ENCODE data around the gene MYH7B.

MYH7B gene

DNA sequence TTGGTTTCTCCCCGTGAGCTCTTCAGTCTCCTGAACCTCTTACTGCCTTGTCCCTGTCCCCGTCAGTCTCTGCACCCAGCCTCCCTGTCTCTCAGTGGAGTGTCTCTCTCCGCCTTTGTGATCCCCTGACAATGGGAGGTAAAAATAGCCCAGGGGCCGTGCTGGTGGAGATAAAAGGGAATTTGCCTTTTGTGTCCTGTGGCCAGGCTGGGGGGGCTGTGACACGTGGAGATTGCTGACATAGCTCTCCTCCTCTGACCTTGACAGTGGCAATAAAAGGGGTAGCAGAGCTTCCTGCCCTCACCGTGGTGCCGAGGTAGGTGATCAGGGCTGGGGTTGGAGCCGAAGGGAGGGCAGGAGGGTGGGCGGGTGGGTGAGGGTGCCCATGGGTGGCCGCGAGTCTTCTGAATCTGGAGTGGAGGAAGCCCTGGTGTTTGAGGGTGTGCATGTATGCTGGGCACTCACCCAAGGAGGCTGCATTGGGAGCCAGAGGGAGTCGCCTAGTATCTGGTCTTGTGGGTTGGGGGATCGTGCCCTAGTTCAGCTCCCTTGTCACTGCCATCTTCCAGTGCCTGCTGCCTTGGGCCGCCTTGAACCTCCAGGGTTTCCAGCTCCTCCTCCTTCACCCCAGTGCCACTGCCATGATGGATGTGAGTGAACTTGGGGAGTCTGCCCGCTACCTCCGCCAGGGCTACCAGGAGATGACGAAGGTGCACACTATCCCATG lies 21.9 kb downstream of the MYH7B start:
- no peak for DNase-seq (ENCODE audit: low spot score)

DNA sequence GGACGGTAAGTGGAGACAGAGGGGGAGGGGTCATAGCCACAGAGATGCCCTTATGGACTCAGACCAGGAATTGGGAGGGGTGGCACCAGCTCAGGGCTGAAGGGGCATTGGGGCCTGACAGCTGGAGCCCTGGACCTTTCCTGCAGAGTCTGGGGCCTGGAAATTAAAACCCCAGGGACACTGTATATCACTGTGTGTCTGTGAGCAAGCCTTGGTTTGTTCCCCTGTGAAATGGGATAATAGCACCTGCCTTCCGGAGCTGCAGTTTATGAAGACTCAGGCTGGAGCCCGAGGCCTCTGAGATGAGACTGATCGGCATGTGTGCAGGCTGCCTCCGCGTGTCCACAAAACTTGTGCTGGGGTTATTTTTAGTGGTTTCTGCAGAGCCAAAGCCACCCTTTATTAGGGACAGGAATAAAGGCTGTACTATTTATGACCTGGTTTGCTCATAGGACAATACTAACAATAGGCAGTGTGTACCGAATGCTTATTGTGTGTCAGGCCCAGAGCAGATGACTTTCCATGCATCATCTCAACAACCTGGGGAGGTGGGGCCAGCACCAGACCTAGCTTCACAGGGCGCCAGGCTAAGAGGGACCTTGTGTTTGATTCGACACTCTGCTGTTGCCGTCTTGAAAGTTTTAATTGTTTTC lies 22.6 kb downstream of the MYH7B start:
- no peak for DNase-seq (ENCODE audit: low spot score)

DNA sequence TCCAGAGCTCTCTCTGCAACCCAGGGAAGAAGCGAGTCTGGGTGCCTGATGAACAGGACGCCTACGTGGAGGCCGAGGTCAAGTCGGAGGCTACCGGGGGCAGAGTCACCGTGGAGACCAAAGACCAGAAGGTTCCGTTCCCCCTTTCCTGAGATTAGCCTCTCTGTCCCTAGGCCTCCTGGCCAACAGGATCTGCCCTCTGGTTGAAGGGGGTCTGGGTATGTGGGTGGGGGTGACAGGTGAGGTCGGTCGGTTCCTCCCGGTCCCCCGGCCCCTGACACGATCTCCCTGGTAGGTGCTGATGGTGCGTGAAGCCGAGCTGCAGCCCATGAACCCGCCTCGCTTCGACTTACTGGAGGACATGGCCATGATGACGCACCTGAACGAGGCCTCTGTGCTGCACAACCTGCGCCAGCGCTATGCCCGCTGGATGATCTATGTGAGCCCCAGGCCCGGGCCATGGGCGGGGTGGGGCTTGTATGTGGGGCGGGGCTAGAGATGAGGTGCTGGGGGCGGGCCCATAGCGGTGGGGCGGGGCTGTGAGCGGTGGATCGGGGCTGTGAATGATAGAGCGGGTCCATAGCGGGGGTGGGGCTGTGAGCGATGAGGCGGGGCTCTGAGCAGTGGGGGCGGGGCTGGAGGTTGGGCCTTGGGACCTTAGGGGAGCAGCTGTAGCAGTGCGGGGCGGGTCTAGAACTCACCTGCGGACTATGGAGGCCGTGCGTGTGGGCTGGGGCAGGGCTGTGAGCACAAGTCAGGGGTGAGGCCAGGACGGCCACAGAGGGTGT lies 23.9 kb downstream of the MYH7B start:
- DNase-seq (ENCODE audit: low spot score) = no peak

DNA sequence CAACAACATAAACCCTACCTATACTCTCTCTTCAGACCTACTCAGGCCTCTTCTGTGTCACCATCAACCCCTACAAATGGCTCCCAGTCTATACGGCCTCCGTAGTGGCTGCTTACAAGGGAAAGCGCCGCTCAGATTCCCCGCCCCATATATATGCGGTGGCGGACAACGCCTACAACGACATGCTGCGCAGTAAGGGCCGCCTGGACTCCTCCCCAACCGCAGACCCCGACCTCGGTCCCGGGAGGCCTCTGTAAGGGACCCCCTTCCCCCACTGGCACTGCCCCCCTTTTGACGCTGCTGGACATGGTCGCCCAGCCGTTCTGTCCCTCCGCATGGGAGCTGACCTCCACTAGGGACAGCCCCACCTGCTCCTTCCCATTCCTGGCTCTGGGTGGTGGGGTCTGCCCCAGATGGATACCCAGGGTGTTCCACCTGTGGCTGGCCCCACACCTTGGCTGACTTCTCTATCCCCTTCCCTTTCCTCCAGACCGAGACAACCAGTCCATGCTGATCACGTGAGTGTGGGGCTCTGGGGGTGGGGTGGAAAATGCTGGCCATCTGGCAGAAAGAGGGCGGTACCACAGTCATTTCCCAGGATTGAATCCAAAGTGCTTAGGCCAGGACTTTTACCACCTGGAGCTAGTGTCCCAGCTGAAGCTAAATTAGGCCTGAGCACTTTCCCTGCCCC lies 25.0 kb downstream of the MYH7B start:
- DNase-seq (ENCODE audit: low spot score) = no peak

DNA sequence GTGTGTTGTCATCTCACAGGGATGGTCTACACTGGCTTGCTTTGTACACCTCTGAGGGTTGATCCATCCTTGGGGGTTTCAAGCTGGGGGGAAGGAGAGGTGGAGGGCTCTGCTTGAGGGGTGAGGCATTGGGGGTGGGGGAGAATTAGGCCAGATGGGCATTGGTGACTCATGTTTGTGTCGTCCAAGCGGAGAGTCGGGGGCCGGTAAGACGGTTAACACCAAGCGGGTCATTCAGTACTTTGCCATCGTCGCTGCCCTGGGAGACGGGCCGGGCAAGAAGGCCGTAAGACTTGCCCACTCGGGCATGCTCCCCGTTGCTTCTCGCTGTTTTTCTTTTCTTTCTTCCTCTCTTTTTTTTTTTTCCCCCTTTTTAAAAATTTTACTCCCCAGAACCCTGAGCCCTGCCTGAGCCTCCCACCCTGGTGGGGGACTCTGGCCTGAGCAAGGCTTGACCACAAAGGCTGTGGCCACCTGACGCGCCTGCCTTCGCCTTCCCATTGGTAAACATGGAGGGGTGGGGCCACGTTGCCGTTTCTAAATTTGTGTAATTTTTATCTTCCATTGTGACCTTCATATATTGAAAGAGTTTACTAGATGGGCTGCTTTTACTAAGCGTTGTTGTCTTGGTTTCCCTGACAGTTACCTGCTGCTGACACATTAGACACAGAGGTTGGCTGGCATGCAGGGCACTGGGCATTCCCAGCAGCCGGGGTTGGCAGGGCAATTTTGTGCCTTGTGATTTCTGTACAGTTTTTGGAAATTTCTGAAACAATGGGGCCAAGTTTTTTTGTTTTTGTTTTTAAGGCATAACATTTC lies 26.8 kb downstream of the MYH7B start:
- no peak for DNase-seq (ENCODE audit: low spot score)

DNA sequence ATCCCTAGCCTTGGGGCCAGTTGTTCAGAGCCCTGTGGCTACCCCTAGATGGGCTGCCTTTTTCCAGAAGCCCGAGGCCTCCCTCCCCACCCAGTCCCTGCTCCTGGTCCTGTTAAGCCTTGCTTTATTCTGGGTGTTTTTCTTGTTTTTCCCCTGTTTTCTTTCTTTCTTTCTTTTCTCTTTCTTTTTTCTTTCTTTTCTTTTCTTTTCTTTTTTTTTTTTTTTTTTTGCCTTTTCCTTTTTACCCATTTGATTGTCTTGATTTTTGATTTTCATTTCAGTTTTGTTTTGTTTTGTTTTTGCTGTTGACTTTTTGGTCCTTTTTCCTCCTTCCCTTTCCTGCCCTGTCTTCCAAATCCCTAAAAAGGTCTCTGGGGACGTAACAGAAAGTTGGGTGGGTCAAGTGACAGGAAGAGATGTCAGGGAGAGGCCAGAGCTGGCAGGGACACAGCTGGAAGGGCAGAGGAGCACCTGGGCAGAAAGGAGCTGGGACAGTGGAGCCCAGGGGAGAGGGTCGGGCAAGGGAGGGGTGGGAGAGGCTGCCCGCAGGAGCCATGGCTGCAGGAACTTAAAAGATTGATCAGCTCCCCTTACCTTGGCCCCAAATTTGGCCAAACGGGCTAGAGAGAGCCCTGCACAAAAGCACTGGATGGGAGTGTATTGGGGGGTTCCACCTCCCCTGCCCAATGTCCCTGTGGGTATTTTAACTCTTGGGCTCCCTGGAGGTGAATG lies 27.6 kb downstream of the MYH7B start:
- DNase-seq (ENCODE audit: low spot score) = no peak

DNA sequence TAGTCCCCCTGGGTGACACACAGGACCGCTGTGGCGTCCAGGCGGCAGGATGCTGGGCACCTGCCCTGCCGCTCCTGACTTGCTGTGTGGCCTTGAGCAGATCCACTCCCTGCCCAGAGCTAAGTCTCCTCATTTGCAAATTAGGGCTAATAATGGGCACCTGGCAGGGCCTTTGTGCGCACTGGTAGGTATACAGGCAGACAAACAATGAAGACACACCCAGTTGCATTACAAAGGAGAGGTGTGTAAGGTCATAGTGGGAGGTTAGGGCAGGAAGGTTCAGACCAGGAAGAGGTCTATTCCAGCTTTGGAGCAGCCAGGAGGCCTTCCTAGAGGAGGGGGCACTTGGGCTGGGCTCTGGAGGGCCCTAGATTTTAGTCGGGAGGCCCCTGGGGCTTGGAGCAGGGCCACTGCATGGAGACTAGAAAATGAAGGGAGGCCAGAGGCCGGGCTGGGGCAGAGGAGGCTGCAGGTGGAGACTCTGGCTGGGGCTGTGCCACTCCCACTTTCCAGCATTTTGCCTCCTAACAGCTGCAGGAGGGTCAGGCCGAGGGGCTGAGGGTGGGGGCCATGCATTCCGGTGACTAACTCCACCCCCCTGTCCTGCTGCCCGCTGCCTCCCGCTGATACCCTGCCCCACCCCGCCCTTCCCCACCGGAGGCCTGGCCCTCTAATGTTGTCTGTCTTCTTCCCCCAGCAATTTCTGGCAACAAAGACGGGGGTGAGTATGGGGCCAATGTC lies 28.5 kb downstream of the MYH7B start:
- no peak for DNase-seq (ENCODE audit: low spot score)

DNA sequence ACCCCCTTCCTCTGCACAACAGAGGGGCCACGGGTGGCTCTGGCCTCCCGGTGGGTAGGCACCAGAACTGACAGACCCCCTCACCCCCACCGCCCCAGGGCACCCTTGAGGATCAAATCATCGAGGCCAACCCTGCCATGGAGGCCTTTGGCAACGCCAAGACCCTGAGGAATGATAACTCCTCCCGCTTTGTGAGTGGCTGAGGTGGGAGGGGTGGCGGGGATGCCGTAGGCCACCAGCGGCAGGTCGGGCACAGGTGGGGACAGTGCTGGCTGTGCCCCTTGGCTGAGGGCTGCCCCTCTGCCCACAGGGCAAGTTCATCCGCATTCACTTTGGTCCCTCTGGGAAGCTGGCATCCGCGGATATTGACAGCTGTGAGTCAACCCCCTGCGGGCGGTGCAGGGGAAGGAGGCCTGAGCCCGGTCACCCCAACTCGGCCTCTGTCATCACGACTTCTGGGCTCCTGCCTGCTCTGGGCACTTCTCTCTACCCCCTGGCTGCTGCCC lies 29.1 kb downstream of the MYH7B start:
- DNase-seq (ENCODE audit: low spot score) = no peak

DNA sequence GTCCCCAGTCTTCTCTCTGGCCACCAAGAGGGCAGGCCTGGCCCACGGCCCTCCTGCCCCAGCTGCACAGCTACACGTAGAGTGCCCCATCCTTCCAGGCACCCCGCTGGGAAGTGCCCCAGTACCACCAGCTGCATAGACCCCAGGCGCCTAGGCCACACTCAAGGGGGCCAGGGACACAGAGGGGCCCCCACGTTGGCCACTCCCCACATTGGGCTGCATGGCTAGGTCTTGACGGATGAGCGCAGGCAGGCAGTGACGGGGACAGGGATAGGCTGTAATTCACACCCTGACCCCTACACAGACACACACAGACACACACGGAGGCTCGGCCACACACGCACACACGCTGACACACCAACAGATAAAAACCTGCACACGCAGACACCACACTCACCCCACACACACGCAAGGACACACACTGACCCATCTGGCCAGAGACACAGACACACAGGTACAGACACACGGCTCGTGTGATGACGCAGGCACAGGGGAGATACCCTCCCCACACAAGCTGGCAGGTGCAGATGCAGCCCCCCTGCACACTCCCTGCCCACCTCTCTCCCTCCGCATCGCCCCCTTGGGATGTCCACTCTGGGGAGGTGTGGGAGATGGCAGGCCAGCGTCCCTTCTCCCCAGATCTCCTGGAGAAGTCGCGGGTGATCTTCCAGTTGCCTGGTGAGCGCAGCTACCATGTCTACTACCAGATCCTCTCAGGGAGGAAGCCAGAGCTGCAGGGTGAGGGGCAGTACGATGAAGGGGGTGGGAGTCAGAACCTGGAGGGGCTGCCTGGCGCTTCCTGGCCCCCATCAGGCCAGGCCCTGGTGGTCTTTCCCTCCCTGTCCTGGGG lies 30.0 kb downstream of the MYH7B start:
- DNase-seq (ENCODE audit: low spot score) = no peak

DNA sequence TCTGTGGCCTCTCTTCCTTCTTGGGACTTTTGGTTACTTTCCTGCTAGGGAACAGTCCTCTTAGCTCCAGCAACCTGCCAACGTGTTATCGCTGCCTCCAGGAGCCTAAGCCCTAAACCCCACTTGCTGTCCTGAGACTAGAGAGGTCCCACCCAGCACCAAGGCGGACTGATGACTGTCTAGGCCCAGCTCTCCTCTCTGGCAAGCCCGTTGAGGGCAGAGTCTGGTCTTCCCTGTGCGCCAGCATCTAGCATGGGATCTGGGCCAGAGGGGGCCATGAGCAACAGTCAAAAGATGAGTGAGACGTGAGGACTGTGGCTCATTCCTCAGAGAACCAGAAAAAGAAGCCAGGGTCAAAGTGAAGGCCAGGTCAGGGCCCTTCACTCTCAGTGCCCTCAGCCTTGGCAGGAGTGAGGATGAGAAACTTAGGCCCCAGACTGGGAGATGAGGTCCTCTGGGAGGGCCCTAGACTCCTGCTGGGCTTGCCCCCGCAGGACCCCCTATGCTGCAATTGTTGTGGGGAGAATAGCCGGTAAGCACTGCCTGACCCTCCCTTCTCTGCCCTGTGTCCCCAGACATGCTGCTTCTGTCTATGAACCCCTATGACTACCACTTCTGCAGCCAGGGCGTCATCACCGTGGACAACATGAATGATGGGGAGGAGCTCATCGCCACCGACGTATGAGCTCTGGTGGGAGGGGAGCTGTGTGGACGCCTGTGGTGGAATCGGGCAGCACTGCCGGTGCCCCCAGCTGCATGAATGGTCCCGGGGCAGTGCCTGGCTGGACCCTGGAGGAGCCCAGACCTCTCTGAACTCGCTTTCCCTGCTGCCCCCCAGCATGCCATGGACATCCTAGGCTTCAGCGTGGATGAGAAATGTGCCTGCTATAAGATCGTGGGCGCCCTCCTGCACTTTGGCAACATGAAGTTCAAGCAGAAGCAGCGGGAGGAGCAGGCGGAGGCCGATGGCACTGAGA lies 30.9 kb downstream of the MYH7B start:
- no peak for DNase-seq (ENCODE audit: low spot score)

DNA sequence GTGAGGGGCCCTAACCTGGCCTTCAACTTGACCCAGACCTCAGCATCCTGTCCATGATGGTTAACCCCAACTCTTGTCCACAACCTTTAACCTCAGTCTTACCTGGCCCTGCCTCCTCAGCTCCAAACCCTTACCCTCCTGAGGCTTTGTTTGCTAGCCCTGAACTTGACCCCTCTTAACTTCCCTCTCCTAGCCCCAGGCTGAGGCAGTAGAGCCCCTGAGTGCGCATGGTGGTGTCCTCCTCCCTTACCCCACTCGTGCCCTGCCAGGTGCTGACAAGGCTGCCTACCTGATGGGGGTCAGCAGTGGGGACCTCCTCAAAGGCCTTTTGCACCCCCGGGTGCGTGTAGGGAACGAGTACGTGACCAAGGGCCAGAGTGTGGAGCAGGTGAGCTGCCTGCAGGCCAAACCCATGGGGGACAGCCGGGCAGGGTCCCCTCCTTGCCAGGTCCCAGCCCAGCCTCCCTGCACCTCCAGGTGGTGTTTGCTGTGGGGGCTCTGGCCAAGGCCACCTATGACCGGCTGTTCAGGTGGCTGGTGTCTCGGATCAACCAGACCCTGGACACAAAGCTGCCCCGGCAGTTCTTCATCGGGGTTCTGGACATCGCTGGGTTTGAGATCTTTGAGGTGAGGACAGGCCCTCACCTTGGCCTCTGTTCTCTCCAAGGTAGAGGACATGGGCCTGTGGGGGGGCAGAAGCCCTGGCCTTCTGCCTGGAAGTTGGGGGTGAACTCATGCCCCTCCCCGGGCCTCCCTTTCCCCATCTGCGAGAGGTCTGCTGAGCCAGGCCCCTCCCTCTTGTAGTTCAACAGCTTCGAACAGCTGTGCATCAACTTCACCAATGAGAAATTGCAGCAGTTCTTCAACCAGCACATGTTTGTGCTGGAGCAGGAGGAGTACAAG lies 31.9 kb downstream of the MYH7B start:
- no peak for DNase-seq (ENCODE audit: low spot score)

DNA sequence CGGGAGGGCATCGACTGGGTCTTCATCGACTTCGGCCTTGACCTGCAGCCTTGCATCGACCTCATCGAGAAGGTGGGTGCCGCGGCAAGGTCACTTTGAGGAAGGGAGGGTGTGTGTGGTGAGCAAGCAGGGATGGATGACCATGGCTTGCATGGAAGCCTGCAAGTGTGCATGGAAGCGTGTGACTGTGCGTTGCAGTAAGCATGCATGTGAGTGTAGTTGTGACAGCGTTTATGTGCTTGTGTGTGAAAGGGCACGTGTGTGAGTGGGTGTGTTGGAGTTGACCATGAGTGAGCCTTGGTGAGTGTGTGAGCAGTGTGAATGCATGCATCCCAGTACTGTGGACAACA lies 32.5 kb downstream of the MYH7B start:
- no peak for DNase-seq (ENCODE audit: low spot score)

DNA sequence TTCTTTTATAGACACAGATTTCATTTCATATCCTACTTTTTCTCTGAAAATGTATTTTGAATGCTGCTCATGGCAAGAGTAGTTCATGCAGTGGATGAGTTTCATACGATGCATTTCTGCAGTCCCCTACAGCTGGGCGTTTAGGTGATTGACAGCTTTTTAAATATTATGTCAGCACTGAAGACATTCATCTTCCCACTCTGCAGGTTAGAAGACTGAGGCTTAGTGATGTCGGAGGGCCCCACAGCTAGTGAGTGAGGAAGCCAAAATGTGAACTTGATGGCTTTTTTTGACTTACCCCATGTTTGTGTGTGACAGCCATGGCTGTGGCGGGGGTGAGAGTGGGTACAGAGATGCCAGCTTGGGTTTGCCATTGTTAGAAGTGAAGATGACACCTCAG lies 33.5 kb downstream of the MYH7B start:
- DNase-seq (ENCODE audit: low spot score) = no peak

DNA sequence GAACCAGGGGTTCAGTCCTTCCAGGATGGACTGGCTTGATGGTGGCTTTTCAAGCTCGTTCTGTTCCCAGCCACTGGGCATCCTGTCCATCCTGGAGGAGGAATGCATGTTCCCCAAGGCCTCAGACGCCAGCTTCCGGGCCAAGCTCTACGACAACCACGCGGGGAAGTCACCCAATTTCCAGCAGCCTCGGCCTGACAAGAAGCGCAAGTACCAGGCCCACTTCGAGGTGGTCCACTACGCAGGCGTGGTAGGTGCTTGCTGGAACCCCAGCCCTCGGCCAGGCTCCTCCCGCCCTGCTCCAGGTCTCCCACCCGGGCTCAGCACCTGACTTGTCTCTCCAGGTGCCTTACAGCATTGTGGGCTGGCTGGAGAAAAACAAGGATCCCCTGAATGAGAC lies 34.0 kb downstream of the MYH7B start:
- DNase-seq (ENCODE audit: low spot score) = no peak

DNA sequence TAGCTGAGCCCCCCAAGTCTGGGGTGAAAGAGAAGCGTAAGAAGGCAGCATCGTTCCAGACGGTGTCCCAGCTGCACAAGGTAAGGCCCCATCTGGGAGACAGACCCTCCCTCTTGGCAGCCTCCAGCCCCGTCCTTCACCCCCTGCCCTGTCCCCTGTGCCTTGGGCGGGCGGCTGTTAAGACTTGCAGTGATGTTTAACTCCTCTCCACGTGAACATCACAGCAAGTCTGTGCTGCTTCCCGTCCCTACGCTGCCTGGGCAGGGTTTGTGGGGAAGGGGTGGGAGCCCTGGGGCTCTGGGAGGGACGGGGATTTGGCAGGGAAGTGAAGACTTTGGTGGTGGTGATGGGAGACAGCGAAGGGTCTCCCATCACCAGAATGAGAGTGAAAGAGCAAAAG lies 34.6 kb downstream of the MYH7B start:
- DNase-seq (ENCODE audit: low spot score) = no peak

DNA sequence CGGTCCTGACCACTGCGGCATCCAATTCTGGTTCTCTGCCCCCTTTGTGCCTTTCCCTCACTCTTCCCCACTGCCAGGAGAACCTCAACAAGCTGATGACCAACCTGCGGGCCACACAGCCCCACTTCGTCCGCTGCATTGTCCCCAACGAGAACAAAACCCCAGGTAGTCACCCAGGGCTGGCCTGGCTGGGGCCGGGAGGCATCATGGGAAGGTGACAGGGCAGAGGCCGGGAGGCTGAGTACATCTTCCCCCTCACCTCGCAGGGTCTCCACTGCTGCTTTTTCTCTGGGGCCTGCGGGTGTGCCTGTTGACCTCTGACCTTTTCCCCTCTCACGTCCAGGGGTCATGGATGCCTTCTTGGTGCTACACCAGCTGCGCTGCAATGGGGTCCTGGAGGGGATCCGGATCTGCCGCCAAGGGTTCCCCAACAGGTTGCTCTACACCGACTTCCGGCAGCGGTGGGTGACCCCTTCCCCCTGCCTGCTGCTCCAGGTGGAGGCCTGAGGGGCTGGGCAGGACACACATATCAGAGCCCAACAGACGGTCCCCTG lies 35.1 kb downstream of the MYH7B start:
- no peak for DNase-seq (ENCODE audit: low spot score)
